ENCODE results near the gene NRP2.

NRP2 gene

GRCh38 chr2:205768815-205769494 is 86.7 kb downstream of the NRP2 start:
- no peak for DNase-seq (ENCODE audit: low spot score)
- in situ Hi-C loops (cut with MboI; ENCODE audit: low pct_unique_long_range_greater_than_20kb, low sequenced_read_pairs, unreplicated experiment) = no loop called here
- no peak for TF ChIP-seq CTCF (IDR thresholded peaks at IDR 0.05; ENCODE audit: extremely low read depth, insufficient read depth, missing control alignments)

- DNase-seq (ENCODE audit: low spot score) = no peak
- TF ChIP-seq CTCF (IDR thresholded peaks at IDR 0.05; ENCODE audit: extremely low read depth, insufficient read depth, missing control alignments) = no peak
- in situ Hi-C loops (cut with MboI; ENCODE audit: low pct_unique_long_range_greater_than_20kb, low sequenced_read_pairs, unreplicated experiment) = no loop called here
Observed at GRCh38 chr2:205769495-205769850, 87.2 kb downstream of the NRP2 start.

- in situ Hi-C loops (cut with MboI; ENCODE audit: low pct_unique_long_range_greater_than_20kb, low sequenced_read_pairs, unreplicated experiment) = no loop called here
- DNase-seq (ENCODE audit: low spot score) = no peak
- no peak for TF ChIP-seq CTCF (IDR thresholded peaks at IDR 0.05; ENCODE audit: extremely low read depth, insufficient read depth, missing control alignments)
Observed at GRCh38 chr2:205769879-205770278, 87.6 kb downstream of the NRP2 start.

- no peak for TF ChIP-seq CTCF (IDR thresholded peaks at IDR 0.05; ENCODE audit: extremely low read depth, insufficient read depth, missing control alignments)
- in situ Hi-C loops (cut with MboI; ENCODE audit: low pct_unique_long_range_greater_than_20kb, low sequenced_read_pairs, unreplicated experiment) = no loop called here
- DNase-seq (ENCODE audit: low spot score) = no peak
Observed at GRCh38 chr2:205770577-205770976, 88.3 kb downstream of the NRP2 start.

GRCh38 chr2:205771031-205771430 is 88.7 kb downstream of the NRP2 start:
- in situ Hi-C loops (cut with MboI; ENCODE audit: low pct_unique_long_range_greater_than_20kb, low sequenced_read_pairs, unreplicated experiment) = no loop called here
- no peak for TF ChIP-seq CTCF (IDR thresholded peaks at IDR 0.05; ENCODE audit: extremely low read depth, insufficient read depth, missing control alignments)

GRCh38 chr2:205771666-205772065 is 89.4 kb downstream of the NRP2 start:
- no peak for DNase-seq (ENCODE audit: low spot score)
- in situ Hi-C loops (cut with MboI; ENCODE audit: low pct_unique_long_range_greater_than_20kb, low sequenced_read_pairs, unreplicated experiment) = no loop called here
- no peak for TF ChIP-seq CTCF (IDR thresholded peaks at IDR 0.05; ENCODE audit: extremely low read depth, insufficient read depth, missing control alignments)

More at GRCh38 chr2:205771031-205771430, 88.7 kb downstream of the NRP2 start:
- no peak for DNase-seq (ENCODE audit: low spot score)

Measured in GM13977 (cell line).